HG02884 (cell line): ENCODE measurements around the gene MC2R.
"Not testable (repeated sequence)": the region's sequence is repeated elsewhere in the genome, so short reads cannot be mapped to it uniquely, and the experiment has no call there.

ENCODE experiments used
- ATAC-seq: cut with Tn5 transposase; IDR thresholded peaks from one replicate; pipeline ENCODE4 v1.9.1; 2021; ENCODE audit warnings: mild to moderate bottlenecking, moderate library complexity; ENCODE audit not compliant: unreplicated experiment

The MC2R gene

DNA sequence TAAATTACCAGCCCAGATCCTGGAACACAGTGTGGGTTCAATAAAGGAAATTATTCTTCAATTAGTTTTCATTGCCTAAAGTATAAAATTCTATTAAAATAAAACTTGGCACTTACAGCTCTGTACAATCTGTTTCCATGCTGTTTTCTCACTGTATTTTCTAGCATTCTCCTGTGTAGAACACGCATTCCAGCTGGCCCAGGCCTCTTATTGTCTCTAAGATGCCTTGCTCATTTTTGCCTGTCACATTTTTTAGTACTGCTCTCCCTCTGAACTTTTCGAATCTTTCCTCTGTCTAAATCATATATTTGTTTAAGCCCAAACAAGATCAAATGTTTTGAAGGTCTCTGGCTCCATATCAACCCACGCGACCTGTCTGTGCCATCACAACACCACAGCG is 20.8 kb downstream of the MC2R start:
- no peak for ATAC-seq

DNA sequence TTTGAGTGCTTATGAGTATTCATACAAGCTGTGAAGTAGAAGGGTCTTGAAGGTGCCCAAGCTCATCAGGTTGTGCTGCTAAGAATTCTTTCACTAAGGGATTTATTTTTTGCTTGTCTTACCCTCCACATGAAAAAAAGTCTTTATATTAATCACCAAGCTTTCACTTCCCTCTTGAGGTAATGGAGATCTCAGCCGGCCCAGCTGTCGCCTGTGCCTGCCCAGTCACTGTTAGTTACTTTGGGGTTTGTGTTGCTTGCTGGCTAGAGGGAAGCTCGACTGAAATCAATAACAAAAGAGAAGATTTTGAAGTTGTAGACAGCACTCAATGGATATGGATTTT is 21.9 kb downstream of the MC2R start:
- ATAC-seq, result peak; percentile 97

DNA sequence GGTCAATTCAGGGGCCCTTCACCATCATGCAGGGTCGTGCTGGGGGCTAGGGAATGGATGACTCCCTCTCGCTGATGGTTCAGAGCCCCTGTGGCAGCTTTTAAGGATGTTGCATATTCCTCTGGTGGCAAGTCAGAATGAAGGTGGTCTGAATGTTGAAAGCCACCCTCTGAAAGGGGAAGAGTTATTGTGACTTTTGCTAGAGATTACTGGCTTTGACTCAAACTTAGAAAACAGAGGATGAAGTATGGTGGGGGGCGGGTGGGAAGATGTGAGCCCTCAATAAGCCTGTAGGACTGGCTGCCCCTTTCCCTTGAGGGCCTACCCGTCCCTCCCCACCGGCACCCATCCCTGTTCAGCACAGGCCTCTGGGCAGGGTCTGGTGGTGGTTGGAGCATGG is 23.2 kb downstream of the MC2R start:
- no peak for ATAC-seq

DNA sequence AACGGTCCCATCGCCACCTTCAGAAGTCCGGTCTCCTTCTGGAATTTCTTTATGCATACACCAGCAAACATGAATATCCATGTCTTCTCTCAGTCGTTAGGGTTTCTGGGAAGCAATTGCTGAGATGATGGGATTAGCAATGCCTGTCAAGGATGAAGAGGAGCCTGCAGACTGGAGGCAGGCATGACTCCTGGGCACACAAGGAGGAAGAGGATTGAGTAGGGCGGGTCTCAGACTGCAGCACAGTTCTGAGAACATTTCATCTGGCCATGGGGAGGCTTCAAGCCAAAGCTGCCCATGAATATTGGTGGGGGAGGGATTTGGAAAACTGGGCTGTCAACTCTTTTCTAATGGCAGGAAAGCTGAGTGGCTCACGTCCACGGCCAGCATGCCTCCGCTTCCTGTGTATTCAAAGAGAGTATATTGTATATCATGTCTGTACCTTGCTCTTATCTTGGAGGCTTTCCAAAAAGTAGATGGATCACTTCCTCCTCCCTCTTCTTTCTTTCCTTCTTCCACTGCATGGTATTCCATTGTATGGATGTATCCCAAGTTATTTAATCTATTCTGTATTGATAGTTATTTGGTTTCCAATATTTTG is 24.5 kb downstream of the MC2R start:
- no peak for ATAC-seq

DNA sequence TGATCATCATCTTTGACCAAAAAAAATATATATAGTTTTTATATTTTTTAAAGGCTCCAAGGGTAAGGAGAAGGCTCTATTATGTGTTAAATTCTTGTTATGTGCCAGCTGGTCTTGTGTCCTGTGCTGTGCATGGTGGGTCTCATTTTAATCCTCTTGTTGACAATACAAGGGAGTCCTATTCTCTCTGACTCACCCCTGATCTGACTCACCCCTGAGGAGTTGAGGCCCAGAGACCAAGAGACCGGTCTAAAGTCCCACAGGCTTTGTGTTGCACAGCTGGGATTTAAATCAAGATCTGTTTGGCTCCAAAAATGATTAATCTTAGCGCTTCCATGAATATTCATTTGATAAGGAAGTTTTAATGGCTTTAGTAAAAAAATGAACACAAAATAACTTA is 25.7 kb downstream of the MC2R start:
- ATAC-seq, result no peak

DNA sequence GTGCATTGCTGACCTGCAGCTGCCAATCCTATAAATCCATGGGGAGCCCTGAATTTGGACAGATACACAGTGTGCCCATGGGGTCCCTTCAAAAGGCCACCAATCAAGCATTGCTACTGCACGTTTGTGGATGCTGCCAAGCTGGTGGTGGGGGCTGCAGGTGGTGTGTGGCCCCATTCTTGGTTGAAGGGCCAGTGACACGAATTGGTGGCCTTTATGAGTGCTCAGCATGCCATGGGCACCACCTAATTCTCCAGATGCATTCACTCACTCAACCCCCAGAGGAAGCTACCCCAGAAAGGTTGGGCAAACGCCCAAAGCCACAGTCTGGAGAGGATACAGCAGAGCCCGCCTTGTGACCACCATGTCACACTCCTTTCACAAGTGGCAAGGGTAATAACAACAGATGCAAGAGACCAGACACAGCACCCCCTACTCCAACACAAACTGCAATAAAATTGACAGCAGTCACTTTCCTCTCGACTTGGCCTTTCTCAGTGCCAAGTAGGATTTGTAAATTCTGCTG is 27.1 kb downstream of the MC2R start:
- ATAC-seq, result no peak

DNA sequence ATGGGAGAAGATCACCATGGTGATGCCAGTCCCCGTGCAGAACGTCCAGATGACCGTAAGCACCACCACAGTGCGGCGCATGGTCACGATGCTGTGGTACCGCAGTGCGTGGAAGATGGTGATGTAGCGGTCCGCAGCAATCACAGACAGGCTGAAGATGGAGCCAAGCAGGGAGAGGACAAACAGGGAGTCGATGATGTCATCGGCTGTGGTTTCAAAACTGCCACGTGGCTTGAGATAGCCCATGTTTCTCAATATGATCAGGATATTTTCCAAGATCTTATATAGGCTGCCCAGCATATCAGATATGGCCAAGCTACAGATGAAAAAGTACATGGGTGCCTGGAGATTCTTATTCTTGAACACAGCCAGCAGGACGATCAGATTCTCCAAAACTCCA is 30.3 kb downstream of the MC2R start:
- no peak for ATAC-seq

DNA sequence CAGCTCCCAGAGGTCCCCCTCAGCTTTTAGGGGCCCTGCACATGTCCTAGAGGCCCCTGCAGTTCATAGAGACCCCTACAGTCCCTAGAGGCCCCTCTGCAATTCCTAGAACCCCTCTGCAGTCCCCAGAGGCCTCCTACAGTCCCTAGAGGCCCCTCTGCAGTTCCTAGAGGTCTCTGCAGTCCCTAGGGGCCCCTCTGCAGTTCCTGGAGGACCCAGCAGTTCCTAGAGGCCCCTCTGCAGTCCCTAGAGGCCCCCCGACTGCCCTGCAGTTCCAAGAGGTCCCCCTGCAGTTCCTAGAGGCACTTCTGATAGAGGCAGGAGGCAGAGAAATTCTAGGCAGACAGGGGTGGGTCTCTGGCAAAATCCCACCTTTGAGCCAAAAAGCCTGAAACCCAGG is 35.4 kb downstream of the MC2R start:
- no peak for ATAC-seq

DNA sequence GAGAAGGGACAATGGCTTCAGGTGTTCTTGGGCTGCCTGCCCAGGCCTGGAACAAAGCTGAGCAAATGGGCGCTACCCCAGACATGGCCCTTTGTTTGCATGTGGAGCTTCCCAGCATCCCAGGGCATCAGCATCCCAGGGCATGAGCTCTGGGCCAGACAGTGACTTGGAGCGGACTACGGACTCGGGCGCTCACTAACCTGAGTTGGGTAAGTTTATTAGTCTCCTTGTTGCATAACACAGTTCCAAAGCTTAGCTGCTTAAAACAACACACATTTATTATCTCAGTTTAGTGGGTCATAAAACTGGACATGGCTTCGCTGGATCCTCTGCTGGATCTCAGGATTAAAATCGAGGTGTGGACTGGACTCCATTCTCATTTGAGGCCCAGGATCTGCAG is 35.8 kb downstream of the MC2R start:
- no peak for ATAC-seq

DNA sequence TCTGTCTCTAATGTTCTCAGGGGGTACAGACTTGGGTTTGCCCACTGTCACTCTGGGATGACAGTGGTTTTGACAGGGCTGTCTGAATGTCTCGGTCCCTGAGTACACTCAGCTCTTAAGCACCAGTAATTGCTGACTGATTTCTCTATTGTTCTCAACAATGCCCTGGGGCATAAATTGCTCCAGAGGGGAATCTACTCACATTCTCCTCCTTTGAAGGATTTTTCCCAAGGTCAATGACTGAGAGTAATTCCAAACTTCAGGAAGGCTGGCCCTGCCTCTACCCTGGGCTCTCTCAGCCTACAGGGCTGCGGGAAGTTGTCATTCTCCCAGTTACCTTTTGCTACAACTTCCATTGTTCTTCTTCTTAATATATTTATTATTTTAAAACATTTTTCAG is 36.5 kb downstream of the MC2R start:
- ATAC-seq, result no peak

DNA sequence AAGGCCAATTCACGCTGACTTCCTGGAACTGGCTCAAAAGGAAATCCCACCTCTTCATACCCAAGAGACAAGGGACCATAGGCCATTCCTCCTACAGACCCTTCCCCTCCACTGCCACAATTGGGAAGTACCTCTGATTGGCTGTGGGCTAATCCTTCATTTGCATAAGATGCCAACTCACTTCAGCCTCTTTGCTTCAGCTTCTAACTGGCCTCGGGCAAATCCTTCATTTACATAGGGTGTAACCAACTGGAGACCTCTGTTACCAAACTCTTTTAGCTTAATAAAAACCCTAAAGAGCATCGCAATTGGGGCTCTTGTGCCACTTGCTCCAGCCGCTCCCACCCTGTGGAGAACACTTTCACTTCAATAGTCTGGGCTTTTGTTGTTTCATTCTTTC is 38.2 kb downstream of the MC2R start:
- ATAC-seq, result no peak

DNA sequence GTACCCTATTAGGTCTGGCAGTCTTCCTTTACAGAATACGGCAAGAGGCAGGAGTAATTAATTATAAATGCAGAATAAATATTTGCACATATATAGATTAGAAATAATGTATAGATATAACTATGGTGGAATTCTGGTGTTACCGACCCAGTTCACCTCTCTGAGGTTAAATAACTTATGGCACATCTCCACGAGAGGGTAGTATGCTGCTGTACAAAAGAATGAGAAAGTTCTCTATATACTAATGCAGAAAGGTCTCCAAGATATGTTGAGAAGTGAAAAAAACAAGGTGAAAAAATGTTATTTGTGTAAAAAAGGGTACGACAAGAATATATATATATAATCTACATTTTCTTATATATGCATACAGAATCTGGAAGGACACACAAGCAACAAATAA is 40.8 kb downstream of the MC2R start:
- no peak for ATAC-seq

DNA sequence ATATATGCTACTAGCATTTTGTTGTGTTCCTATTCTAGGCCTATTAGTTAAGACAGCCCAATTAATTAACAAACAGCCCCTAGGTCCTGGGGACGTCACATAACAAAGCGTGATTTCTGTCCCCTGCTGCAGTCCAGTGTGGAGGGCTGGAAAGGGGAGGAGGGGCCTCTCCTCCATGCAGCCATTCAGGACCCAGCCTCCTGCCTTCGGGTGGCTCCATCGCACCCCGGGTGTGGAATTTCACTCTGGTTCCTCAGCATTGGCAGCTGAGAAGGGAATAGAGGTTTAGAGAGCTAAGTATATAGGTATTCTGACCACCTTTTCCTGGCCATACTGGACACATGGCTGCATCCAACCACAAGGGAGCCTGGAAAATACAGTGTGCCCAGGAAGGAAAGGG is 42.4 kb downstream of the MC2R start:
- ATAC-seq, result no peak

DNA sequence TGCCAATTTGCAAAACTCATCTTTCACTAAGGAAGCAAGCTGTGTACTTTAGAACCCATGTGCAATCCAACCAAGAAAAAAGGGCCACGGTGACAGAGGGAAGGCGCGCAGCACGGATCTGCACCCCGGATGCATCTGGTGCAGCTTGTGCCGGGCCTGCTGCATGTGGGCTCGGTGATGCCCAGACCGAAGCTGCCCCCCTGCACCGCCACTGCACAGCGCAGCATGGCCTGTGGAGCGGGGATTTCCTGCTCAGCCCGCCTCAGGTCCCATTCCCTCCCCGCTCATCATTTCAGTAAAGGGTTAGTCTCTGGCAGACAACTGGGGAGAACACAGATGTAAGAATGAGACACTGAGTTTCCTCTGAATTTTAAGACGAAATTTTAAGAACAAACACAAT is 43.0 kb downstream of the MC2R start:
- no peak for ATAC-seq

DNA sequence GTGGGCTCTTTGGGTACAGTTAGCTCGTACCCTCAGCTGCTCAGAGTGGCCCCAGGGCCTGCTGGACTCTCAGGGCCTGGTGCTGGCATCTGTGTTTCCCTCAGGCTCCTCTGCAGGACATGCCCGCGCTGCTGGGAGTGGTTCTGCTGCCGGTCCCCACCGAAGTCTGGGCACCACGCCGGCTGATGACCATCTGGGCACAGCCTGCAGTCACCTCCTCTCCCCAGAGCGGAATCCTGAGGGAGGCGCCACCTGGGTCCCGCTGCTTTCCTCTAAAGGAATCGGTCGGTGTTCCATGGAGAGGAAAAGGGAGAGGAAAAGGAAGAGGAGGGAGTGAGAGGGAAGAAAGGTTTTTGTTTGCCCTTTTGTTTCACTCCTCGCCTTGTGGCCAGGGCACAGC is 43.6 kb downstream of the MC2R start:
- no peak for ATAC-seq

DNA sequence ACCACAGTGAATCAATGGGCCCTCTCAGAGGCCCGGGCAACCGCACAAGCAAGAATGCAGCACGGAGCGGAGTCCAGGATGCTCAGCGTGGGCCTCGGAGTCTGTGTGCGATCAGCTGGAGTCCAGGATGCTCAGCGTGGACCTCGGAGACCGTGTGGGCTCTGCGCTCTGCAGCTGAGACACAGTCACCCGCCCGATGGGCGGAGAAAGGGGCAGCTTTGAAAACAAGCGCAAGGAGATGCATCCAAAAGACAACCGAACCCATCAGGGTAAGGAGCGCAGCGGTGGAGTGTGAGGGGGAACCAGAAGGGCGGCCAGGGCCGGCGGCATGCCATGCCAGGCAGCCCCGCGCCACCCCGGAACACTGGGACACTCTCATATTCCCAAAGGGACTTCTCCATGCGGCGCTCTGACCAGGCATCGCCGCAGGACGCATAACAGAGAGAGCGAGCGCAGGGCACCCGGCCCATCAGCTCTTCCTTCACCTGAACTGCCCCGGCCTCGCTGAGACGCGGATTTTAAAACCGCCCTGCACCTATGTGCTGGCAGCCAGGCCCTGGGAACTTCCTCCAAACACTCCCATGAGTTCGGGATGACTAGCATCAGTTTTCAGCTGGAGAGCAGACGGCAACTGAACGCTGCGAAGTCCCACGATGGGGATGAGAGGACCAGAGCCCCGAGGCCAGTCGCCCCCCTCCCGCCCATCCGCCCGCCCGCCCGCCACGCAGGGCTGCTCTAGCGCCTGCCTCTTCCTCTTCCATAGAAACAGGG is 46.6 kb downstream of the MC2R start:
- no peak for ATAC-seq

DNA sequence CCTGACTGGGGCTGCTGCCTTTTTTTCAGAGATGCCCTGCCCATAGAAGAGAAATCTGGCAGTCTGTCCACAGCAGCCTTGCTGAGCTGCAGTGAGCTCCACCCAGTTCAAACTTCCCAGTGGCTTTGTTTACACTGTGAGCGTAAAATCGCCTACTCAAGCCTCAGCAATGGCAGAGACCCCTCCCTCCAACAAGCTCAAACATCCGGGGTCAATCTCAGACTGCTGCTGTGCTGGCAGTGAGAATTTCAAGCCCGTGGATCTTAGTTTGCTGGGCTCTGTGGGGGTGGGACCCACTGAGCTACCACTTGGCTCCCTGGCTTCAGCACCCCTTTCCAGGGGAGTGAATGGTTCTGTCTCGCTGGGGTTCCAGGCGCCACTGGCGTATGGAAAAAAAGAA is 52.4 kb downstream of the MC2R start:
- ATAC-seq, result not testable (repeated sequence)

DNA sequence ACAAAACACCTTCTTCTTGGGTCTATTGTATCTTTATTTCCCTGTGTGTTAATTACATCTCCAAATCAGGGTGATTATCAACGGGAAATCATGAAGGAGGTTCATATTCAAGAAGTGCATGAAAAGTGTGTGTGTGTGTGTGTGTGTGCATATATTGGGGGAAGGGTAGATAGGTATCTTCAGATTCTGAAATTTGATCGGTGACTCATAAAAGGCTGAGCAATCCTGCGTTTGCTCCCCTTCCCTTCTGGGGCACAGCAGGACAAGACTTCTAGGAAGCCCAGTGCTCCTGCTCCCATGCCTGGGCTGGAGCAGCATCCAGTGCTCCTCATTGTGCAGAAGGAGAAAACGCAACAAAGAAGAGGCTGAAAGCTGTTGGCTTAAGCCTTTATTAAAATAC is 65.5 kb downstream of the MC2R start:
- ATAC-seq, result no peak

DNA sequence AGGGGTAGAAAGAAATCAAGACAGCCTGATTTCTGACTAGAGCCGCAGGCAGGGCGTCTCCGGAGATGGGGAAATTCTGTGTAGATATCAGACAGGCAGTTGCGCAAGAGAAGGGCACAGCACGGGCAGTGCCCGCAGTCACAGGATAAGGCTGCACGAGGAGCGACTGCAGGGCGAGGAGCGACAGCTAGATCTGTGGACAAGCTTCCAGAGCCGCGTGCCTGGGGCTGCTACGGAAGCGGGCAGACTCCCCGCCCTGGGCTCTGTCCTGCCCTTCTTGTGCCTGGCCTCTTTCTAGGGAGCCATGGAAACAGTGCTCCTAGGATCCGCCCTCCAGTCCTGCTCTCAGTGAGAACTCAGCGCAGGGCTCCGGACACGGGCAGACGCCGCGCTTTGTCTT is 78.8 kb downstream of the MC2R start:
- no peak for ATAC-seq

DNA sequence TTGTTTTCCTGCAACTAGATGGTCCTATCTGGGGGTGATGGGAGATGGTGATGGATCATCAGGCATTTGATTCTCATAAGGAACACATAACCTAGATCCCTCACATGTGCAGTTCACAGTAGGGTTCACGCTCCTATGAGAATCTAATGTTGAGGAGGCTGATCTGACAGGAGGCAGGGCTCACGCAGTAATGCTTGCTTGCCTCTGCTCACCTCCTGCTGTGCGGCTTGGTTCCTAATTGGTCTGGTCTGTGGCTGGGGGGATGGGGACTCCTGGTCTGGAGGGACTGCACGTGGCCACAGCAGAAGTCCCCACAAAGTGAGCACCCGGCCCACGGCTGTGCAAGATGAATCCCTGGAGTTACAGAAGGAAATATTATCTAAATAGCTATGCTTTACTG is 80.1 kb downstream of the MC2R start:
- no peak for ATAC-seq

DNA sequence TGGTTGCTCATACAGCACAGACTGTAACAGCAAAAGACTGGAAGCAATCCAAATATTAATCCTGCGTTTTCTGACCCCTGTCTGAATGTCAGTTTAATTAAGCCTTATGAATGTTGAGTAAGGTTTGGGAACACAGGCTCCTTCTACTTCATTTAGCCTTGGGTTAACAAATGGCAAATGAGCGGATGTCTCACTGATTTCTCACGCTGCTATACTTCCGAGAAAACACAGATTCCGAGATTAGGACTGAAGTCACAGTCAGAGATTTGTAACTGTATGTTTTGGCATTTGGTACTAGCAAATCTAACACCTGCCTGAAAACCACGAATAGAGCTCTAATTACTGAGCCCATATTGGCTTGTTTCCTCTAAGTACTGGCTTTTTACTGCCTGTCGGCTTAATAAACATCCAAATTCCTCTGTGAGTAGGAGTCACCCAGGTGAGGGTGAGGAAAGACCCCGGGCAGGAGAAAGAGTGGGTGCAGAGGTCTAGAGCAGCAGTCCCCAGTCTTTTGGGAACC is 80.8 kb downstream of the MC2R start:
- ATAC-seq, result no peak
